Sciatic nerve (tissue), 2 donors: Measurements from ENCODE around the gene LDLRAP1. TPM values are rescaled to one million over a fixed set of nuclear protein-coding genes. Genes with fewer than 3 reads are reported as not detected.
"Not testable (repeated sequence)": the region's sequence is repeated elsewhere in the genome, so short reads cannot be mapped to it uniquely, and the experiment has no call there.

ENCODE experiments used
- ATAC-seq: fragments of 200-7000 bp; cut with Tn5 transposase; one replicate; pipeline ENCODE4 v1.9.1; 2020; ENCODE audit warnings: mild to moderate bottlenecking, moderate library complexity
- DNase-seq: peaks from one replicate; pipeline ENCODE4 v3.0.0-alpha.2; 2020; ENCODE audit warnings: low spot score
- intact Hi-C: fragments of 100-400 bp; cut with DNase I; formaldehyde crosslinking; loops from one replicate; pipeline ENCODE4 v1.14.2; 2022
- total RNA-seq: library from RNA; stranded (reverse); fragmentation: NEBNext Ultra II Directional; extraction: Animal tissue kit (Norgen Biotek cat#: 25700); gene quantifications from one replicate; pipeline ENCODE4 v1.2.1, GENCODE V29; 2021
- donor health status: DM: no; HTN: no; CAD: no.
- donor health status: DM: no; HTN: no; CAD: no.

The LDLRAP1 gene
- total RNA-seq, 1 donor from 2014 or later, result 25.0 TPM

DNA sequence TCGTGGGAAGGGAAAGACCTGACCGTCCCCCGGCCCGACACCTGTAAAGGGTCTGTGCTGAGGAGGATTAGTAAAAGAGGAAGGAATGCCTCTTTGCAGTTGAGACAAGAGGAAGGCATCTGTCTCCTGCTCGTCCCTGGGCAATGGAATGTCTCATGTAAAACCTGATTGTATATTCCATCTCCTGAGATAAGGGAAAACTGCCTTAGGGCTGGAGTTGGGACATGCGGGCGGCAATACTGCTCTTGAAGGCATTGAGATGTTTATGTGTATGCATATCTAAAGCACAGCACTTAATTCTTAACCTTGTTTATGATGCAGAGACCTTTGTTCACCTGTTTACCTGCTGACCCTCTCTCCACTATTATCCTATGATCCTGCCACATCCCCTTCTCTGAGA lies 44.8 kb downstream of the LDLRAP1 start:
- intact Hi-C loops, ATAC-seq, DNase-seq: not testable (repeated sequence)

DNA sequence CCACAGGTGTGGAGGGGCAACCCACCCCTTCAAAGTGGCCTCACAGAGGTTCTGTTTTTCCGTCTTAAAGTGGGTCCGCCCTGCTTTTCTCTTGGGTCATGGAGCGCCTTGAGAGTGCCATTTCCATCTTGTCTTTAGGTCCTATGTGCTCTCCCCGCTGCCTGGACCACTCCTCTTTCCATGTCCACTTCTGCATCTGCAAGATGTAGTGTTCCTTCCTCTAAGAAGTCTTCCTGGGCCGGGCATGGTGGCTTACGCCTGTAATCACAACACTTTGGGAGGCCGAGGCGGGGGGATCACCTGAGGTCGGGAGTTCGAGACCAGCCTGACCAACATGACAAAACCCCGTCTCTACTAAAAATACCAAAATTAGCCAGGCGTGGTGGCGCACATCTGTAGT lies 45.4 kb downstream of the LDLRAP1 start:
- intact Hi-C loops, ATAC-seq, DNase-seq: not testable (repeated sequence)

DNA sequence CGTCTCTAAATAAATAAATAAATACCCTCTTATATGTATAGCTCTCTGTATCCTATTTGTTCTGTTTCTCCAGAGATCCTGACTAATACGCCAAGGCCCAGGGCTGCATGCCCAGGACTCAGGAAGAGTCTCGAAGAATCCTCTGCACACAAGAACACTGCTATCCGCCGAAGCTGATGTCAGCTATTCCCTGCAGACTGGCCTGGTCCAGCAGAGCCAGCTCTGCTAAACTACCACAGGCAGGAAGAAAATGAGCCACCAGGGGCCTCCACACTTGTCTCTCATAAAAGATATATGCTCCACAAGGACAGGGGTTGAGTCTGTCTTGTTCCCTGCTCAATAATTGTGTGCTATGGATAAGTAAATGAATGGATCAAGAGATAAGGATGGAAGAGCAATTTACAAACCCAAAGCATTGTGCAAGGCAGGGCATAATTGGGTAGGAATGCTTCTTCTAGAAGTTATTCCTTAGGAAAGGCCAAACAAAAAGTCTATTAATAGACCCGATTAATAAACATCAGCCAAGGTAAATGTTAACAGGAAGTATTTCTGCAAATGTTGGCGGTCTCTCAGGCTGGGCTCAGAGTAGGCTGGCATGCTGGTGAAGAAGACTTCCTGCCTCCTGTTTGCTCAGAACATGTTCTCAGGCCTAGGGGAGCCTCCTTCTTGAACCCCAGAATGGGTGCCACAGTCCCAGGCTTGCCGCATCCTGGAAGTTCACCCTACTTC lies 46.9 kb downstream of the LDLRAP1 start:
- DNase-seq (no peak), ATAC-seq (peak; percentile 79)
- intact Hi-C loops, result no loop called here

DNA sequence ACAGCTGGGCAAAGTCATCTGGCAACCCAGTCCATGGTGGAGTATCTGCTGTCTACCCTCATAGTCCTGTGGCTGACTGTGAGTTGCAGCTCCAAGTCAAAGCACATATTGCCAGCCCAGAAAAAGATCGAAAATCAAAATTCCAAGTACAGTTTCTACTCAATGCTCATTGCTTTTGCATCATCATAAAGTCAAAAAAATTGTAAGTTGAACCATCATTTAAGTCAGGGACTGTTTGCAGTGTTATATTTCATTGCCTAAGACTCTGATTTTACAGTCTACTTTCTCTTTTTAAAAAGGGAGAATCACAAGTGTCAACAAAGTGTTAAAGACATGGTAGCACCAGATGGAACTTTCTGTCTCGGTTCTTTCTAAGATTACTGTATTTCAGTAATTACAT lies 50.5 kb downstream of the LDLRAP1 start:
- intact Hi-C loops, result no loop called here

DNA sequence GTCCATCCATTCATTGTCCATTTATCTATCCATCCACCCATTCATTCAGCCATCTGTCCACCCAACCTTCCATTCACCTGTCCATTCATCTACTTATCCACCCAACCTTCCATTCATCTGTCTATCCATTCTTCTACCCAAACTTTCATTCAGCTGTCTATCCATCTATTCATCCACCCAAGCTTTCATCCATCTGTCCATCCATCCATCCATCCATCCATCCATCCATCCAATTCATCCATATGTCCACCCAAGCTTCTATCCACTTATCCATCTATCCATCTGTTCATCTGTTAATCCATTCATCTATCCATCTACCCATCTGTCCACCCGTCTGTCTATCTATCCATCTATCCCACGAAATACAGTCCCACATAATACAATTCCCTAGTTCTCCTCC lies 51.6 kb downstream of the LDLRAP1 start:
- intact Hi-C loops, result no loop called here
- DNase-seq (no peak), ATAC-seq (no peak)

More for the DNA sequence above, 50.5 kb downstream of the LDLRAP1 start:
- no peak for DNase-seq
- ATAC-seq, result no peak

DNA sequence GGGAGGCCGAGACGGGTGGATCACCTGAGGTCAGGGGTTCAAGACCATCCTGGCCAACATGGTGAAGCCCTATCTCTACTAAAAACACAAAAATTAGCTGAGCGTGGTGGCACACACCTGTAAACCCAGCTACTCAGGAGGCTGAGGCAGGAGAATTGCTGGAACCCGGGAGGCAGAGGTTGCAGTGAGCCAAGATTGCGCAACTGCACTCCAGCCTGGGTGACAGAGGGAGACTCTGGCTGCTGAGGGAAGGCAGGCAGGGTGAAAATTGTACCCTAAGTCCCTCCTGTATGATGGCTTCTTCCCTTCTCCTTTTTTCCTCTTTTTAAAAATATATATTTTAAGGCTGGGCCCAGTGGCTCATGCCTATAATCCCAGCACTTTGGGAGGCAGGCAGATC lies 53.2 kb downstream of the LDLRAP1 start:
- intact Hi-C loops, DNase-seq, ATAC-seq: not testable (repeated sequence)

DNA sequence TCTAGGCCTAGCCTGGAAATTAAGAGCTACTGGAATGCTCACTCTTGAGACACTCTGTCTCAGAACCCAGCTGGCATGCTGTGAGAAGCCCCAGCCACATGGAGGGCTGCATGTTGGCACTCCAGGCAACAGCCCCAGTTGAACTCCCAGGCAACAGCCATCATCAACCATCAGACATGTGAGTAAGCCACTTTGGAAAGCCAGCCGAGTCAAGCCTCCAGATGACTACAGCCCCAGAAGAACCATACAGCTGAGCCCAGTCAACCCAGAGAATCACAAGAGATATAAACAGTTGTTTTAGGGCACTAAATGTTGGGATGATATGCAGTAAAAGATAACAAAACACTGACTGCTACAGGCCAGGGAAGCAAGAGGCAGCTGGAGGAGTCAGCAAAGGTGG lies 55.5 kb downstream of the LDLRAP1 start:
- DNase-seq, result no peak
- intact Hi-C loops, result no loop called here

DNA sequence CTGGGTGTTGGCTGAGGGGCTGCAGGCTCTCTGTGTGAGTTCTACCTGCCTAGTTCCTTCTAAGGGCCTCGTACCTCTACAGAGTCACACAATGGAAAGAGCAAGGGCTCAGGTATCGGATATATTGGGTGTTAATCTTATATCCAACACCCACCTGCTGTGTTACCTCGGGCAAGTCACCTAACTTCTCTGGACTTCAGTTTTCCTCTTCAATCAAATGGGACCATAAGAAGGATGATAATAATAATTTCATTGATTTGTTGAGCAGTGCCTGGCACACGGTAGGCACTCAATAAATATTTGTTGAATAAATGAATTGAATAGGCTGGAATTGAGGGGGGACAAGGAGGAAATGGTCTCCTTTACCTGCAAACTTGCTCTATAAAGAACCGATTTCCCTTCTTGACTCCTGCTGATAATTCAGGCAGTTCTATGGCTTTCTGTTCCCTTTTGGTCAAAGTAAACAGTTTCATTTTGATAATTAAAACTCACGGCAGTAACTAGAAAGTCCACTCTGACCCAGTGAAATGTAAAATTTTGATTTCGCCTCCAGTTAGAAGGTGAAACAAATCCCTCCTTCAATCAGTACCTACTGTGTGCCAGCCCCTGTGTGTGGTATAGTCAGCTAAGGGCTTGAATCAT lies 56.7 kb downstream of the LDLRAP1 start:
- no peak for DNase-seq
- intact Hi-C loops, result no loop called here
- ATAC-seq, result no peak

More for the DNA sequence above, 55.5 kb downstream of the LDLRAP1 start:
- no peak for ATAC-seq

DNA sequence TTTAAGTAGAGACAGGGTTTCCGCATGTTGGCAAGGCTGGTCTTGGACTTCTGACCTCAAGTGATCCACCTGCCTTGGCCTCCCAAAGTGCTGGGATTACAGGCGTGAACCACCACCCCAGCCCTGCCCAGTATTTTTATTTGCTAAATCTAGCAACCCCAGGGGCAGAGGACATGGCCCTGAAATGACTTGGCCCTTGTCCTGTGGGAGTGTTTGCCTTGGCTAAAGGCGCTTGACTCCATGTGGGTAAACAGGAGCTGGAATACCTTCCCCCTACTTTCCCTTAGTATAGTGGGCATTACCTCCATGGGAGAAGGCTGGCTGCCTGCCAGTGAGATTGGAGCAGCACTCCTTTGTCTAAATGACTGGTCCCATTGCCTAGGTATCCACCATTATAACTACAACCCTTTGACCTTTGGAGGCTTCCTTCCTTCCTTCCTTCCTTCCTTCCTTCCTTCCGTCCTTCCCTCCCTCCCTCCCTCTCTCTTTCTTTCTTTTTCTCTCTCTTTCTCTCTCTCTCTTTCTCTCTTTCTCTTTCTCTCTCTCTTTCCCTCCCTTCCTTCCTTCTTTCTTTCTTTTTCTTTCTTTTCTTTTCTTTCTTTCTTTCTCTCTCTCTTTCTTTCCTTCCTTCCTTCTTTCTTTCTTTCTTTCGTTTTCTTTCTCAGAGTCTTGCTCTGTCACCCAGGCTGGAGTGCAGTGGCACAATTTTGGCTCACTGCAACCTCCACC lies 57.7 kb downstream of the LDLRAP1 start:
- ATAC-seq, intact Hi-C loops, DNase-seq: not testable (repeated sequence)

DNA sequence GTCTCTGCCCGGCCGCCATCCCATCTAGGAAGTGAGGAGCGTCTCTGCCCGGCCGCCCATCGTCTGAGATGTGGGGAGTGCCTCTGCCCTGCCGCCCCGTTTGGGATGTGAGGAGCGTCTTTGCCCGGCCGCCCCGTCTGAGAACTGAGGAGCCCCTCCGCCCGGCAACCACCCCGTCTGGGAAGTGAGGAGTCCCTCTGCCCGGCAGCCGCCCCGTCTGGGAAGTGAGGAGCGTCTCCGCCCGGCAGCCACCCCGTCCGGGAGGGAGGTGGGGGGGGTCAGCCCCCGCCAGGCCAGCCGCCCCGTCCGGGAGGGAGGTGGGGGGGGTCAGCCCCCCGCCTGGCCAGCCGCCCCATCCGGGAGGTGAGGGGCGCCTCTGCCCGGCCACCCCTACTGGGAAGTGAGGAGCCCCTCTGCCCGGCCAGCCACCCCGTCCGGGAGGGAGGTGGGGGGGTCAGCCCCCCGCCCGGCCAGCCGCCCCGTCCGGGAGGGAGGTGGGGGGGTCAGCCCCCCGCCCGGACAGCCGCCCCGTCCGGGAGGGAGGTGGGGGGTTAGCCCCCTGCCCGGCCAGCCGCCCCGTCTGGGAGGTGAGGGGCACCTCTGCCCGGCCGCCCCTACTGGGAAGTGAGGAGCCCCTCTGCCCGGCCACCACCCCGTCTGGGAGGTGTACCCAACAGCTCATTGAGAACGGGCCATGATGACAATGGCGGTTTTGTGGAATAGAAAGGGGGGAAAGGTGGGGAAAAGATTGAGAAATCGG lies 60.6 kb downstream of the LDLRAP1 start:
- ATAC-seq, DNase-seq, intact Hi-C loops: not testable (repeated sequence)

DNA sequence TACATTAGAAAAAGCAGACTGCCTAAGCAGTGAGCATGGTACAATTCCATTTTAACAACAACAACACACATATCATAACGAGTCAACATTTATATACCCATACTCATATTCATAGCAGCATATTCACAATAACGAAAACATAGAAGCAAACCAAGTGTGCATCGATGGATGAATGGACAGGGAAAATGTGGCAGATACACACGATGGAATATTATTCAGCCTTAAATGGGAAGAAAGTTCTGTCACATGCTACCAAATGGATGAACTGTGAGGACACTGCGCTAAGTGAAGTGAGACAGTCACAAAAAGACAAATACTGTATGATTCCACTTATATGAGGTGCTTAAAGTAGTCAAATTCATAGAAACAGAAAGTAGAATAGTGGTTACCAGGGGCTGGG lies 63.7 kb downstream of the LDLRAP1 start:
- no peak for DNase-seq
- intact Hi-C loops, result no loop called here

DNA sequence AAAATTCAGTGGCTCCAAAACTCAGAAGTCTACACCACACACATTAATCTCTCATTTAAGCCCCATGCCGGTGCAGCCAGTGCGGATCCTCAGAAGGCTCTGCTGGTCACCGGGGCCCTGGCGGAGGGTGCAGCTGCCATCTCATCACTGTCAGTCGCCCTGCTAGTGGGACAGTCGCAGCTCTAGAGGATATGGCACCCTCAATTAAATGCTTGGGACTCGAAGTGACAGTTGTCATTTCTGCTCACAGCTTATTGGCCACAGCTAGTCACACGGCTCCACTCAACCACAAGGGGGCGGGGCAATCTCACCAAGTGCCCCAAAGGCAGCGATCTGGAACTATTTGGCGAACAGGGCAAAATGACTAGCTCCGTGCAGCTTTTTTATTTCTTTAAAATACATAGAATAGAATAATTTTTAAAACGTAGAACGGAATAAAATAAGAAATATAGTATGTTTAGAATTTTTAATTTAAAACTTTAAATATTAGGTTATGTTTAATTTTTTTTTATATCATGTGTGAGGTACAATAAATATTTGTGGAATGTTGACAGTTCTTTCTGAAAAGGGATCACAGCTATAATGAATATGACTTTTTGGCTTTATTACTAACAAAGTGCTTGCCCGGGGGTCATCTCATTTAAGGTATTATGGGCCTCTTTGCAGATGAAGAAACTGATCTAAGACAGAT lies 65.2 kb downstream of the LDLRAP1 start:
- DNase-seq, result peak; percentile 93
- peak; percentile 94 for ATAC-seq
- intact Hi-C loops, result no loop called here

More for the DNA sequence above, 63.7 kb downstream of the LDLRAP1 start:
- ATAC-seq, result no peak

DNA sequence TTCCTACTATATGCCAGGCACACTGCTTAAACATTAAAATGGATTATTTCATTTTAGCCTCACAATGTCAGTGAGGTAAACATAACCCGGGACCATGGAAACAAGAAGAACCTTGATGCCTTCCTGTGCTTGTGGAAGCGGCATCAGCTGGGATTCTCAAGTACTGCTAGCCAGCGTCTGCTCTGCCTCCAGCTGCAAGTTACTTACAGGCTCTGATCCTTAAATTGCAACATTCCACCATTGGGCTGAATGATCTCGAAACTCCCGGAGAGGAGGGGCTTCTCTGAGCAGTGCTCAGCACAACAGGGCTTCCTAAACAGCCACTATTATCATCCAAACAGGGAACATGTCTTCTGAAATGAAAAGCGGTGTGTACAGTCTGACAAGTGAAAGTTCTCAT lies 66.5 kb downstream of the LDLRAP1 start:
- no peak for ATAC-seq
- DNase-seq, result no peak
- intact Hi-C loops, result loop anchor here (5.0 kb wide), 1 partner anchor 192 kb away; the partner anchor contains the start of gene SELENON

DNA sequence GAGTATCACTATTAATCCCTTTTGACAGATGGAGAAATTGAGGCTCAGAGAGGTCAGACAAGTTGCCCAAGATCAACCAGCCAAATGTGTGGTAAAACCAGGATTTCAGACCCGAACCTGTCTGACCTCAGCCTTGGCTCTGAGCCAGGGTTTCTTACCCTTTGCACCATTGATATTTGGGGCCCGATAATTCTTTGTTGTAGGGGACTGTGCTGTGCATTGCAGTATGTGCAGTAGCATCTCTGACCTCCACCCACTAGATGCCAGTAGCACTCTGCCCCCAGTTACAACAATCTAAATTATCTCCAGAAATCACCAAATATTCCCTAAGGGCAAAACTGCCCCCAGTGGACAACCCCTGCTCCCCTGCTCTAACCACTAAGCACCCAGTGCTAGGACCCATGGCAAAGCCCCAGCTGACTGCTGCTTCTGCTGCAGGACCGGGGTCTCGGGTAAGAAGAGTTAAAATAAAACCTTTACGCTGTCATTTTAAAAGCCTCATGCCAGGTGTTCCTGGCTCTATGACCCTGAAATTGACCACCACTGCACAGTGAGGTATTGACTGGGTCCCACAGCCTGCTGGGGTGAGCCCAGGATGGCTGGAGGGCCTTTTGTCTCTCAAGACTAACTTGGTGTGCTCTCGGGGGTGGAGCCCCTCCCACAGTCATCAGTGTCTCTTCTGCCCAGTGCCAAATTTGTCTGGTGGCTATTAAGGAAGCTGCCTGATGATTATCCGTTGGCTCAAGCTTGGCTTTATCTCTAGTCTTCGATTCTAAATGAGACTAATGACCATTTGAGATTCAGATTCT lies 67.6 kb downstream of the LDLRAP1 start:
- intact Hi-C loops, result loop anchor here (5.0 kb wide), 1 partner anchor 191 kb away; the partner anchor contains the start of gene SELENON
- DNase-seq (no peak), ATAC-seq (no peak)

DNA sequence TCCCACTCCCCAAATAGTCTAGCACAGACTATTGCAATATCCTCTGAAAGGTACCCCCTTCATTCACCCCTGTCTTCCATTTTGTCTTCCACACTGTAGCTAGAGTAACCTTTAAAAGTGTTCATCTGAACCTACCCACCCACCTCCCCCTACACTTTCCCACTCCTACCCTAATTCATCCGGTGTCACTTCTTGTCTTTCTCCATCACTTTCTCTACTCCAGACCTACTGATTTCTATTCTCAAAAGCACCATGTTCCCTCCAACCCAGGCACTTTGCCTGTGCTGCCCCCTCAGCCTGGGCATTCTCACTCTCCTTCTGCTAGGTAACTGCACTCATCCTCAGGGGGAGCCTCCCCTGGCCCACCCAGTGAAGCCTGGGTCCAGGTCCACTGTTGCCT lies 68.4 kb downstream of the LDLRAP1 start:
- no peak for ATAC-seq
- intact Hi-C loops, result loop anchor here (5.0 kb wide), 1 partner anchor 190 kb away; the partner anchor contains the start of gene SELENON

DNA sequence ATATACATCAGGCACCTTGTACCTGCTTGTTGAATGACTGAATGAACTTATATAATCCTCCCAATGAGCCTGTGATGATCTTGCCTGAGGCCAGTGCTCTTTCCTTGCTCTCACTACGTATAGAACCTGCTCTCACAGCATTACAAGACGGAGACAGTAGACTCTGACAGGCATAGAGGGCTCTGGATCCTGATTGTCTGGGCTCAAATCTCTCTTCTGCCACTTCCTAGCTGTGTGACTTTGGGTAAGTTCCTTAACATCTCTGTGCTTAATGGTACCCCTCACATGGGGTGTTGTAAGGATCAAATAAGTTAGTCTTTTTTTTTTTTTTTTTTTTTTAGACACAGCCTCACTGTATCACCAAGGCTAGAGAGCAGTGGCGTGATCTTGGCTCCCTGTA lies 69.0 kb downstream of the LDLRAP1 start:
- no peak for ATAC-seq
- intact Hi-C loops, result loop anchor here (5.0 kb wide), 1 partner anchor 190 kb away; the partner anchor contains the start of gene SELENON
- no peak for DNase-seq

More for the DNA sequence above, 68.4 kb downstream of the LDLRAP1 start:
- no peak for DNase-seq

DNA sequence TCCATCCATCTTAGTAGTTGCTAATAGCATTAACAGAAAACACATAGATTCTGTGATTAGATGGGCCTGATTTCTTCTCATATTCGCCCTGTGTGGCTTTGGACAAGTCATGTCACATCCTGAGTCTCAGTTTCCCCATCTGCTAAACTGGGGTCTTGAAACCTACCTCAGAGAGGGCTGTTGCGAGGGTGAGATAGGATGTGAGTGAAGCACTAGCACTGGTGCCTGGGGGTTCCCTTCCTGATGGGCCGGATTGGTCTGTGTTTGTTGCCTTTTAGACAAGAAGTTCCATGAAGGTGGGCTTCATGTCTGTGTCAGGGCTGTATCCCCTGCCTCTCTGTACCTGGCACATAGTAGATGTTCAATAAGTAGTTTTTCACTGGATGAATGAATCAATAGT lies 69.7 kb downstream of the LDLRAP1 start:
- DNase-seq, result no peak
- ATAC-seq, result no peak
- intact Hi-C loops, result loop anchor here (5.0 kb wide), 1 partner anchor 189 kb away; the partner anchor contains the start of gene SELENON
